GM19452 (cell line): ENCODE data around the gene MCU.
"Not testable (repeated sequence)": the region's sequence is repeated elsewhere in the genome, so short reads cannot be mapped to it uniquely, and the experiment has no call there.

Experiments
- ATAC-seq: cut with Tn5 transposase; IDR thresholded peaks from one replicate; pipeline ENCODE4 v1.9.1; 2021; ENCODE audit not compliant: unreplicated experiment

Gene MCU

DNA sequence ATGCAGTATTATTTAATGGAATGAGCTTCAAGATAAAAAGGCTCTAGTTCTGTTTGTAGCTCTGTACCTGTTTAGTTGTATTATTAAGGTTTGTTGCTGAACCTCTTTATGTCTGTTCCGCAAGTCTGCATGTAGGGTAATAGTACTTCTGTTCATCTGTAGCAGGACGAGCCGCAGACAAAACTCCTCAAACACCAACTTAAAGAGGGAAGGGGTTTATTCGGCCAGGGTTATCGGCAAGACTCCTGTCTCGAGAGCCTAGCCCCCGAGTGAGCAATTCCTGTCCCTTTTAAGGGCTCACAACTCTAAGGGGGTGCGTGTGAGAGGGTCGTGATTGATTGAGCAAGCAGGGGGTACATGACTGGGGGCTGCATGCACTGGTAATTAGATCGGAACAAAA, 67.0 kb downstream of the MCU start:
- not testable (repeated sequence) for ATAC-seq

- ATAC-seq = no peak
Measured at GRCh38 chr10:72759584-72759983, 67.6 kb downstream of the MCU start.

- ATAC-seq = no peak
Measured at GRCh38 chr10:72761498-72761897, 69.6 kb downstream of the MCU start.

DNA sequence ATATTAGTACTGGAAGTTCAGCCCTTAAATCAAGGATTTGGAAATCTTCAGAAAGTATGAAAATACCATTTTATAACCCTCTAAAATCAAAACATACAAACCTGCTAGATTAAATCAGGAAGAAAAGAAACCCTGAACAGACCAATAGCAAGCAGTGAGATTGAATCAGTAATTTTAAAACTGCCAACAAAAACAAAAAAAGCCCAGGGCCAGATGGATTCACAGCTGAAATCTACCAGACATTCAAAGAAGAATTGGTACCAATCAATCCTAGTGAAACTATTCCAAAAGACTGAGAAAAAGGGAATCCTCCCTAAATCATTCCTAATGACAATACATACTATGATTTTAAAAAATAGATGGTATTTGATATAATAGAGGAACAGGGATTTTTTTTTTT, 70.1 kb downstream of the MCU start:
- no peak for ATAC-seq

DNA sequence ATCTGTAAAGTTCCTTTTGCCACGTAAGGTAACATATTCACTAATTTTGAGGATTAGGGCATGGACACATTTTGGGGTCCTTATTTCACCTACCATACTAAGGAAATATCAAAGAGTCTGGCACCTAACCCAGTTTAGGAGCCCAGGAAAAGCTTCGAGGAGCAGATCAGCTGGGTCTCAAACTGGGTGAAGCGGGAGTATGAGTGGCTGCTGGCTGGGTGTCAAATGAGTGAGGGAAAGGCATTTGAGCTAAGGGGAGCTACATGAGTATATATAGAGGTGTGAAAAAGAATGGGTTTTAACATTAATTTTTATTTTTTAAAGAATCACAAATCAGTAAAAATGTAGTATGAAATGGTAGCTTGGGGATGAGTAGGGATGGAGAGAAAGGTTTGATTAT, 71.3 kb downstream of the MCU start:
- no peak for ATAC-seq

GRCh38 chr10:72764151-72764550, 72.2 kb downstream of the MCU start:
- no peak for ATAC-seq

DNA sequence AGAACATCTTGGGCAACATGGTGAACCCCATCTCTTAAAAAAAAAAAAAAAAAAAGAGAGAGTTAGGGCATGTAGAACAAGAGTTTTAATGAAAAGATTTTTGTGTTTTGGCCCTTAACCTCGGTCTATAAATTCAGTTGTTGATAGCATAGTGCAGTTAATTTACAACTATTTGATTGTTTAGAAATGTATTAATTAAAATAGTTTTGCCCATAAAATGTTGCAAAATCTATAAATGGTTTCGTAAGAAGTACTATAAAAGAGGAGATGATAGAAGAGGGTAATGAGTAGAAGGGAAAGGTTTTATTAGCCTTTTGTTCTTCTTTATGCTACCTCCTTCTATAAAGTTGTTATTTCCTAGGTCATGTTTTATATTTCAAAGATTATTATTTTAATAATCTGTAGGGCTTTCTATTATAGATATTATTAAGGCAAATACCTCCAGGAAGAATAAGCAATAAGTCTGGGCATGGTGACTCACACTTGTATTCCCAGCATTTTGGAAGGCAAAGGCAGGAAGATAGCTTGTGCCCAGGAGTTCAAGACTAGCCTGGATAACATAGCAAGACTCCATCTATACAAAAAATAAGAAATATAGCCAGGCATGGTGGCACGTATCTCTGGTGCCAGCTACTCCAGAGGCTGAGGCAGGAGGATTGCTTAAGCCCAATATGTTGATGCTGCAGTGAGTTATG, 73.3 kb downstream of the MCU start:
- ATAC-seq = no peak

GRCh38 chr10:72771195-72771594, 79.3 kb downstream of the MCU start:
- ATAC-seq = not testable (repeated sequence)

DNA sequence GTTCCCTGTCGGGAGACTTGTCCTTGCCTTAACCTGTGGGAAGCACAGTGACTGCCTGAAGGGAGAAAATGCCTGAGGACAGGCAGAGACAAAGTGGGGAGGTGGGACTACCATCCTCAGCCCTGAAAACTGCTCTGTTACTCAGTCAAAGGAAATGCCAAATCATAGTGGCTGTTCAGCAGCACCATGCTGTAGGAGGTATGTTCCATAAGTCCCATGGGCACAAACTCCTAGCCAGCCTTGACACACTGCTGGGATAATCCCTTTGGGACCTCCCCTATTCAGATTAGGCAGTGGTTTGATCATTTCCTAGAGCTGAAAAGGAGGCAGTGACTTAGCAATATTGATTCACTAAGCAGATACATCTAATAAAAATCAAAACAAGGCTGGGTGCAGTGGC, 80.1 kb downstream of the MCU start:
- no peak for ATAC-seq

- ATAC-seq = no peak
Measured at GRCh38 chr10:72779874-72780273, 87.9 kb downstream of the MCU start.

GRCh38 chr10:72782649-72783330, 90.8 kb downstream of the MCU start:
- ATAC-seq = no peak

DNA sequence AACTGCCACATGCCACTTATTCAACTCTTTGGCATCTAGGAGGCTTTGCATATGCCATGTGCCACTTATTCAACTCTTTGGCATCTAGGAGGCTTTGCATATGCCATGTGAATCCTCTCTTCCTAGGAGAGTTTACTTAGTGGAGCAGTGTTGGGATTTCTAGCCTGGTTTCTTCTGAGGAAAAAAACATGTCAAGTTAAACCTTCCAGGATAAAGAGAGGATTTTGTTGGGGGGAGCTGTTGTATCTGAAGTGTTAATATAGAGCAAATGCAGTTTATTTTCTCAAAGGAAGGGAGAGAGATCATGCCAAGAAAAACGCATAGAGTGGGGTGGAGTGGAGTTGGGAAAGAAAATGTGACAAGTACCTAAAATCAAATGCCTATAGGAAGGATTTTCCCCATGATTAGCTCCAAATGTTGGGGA, 91.5 kb downstream of the MCU start:
- no peak for ATAC-seq

GRCh38 chr10:72784551-72785351, 92.8 kb downstream of the MCU start:
- ATAC-seq = no peak

- no peak for ATAC-seq
Measured at GRCh38 chr10:72785409-72785808, 93.5 kb downstream of the MCU start.

DNA sequence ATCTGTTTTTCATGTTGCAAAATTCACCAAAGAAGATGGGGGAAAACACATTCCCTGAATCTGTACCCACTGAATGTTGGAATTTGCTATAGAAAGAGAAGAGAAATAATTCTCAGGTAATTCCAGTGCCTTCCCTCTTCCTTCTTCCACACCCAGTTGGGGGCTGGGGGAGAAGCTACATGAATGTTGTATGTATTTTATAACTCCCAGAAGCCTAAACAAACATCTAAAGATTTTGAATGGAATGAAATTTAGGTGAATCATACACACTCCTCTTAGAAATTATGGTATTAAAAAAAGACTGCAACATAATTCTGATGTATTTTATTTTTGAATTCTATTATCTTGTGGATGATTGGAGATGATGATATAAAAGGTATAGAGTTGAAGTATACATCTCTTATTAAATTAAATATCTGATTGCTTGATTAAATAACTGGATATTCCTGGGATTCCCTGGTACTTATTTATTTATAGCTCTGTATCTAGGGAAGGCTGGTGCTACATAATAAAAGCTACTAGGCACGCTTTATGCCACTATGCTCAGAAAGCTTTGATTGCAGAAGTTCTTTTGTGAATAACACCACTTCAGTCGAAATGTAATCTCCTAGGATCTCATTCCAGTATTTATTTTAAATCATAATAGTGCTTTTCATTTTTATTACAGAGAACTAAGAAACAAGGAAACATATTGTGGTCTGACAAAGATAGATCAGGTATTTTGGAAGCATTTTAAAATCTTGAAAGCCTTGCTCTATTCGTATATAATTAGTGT, 98.5 kb downstream of the MCU start:
- no peak for ATAC-seq

DNA sequence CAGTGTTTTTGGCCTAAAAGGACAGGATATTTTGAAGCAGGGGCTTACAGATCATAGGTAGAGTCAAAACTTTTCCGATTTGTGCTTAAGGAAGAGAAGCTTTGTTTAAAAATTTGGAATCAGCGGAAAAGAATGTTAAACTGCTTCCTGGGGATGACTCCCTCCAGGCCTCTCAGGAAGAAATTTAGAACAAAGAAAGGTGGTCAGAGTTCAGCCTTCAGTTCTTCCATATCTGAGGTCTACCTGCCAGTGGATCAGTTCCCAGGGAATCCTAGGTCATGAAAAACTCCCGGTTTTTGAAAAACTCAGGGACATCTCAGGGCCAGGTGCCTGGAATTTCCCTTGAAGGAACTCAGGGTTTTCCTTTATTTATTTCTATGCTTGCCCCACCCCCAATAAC, 100.3 kb downstream of the MCU start:
- ATAC-seq = no peak

GRCh38 chr10:72793752-72794151, 101.8 kb downstream of the MCU start:
- no peak for ATAC-seq

DNA sequence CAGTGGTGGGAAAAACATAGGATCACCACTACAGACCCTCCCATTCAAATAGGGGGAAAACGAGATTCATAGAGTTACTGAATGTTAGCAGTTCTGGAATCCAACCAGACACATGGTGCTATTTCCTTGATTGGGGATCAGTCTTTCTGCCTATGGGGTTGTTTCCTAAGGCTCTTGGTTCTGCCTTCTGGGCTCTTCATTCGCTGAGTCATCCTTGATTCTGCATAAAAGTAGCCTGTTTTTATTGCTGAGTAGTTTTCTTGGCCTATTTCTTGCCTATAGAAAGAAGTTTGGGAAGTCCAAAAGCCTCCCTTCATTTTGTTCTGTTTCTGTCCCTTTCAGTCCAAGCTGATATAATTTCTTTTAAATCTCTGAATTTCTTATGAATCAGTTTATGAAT, 102.3 kb downstream of the MCU start:
- no peak for ATAC-seq

DNA sequence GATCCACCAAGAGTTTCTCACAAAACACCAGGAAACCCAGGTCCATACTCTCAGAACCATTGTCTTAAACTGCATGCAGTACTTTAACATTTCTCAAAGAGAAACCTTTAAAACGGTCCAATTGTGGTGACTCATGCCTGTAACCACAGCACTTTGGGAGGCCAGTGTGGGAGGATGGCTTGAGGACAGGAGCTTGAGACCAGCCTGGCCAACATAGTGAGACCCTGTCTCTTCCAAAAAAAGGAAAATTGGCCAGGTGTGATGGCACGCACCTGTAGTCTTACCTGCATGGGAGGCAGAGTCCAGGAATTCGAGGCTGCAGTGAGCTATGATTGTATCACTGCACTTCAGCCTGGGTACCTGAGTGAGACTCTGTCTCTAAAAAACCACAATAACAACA, 104.1 kb downstream of the MCU start:
- ATAC-seq = no peak

DNA sequence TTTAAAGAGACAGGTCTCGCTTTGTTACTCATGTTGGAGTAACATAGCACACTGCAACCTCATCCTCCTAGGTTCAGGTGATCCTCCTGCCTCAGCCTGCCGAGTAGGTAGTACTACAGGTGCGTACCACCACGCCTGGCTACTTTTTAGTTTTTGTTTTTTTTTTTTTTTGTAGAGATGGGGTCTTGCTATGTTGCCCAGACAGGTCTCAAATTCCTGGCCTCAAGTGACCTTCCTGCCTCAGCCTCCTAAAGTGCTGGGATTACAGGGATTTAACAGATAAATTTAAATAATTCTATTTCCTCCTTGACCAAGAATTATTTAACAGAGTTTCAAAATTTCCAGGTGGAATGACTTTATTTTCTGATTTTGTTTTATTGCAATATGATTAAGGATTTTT, 104.6 kb downstream of the MCU start:
- ATAC-seq = no peak

- no peak for ATAC-seq
Measured at GRCh38 chr10:72800000-72800740, 108.2 kb downstream of the MCU start.
